Measurements from ENCODE around the gene HOXC6. TPM values are rescaled to one million over a fixed set of nuclear protein-coding genes. Genes with fewer than 3 reads are reported as not detected.

The HOXC6 gene
- total and polyA plus RNA-seq, 2 of the 13 experiments (the other 11 are each of a cell fraction or from before 2014, with no cell fraction given), result not detected

GRCh38 chr12:53990311-53991076, 37.7 kb upstream of the HOXC6 start:
- FAIRE-seq, result no peak
- no peak for TF ChIP-seq ETV6 (CRISPR knock-in tag; conservative IDR thresholded peaks at IDR 0.05)
- no peak for TF ChIP-seq ZNF549 (CRISPR knock-in tag; IDR thresholded peaks at IDR 0.05)
- TF ChIP-seq IKZF1 (IDR thresholded peaks at IDR 0.05), result no peak
- no peak for TF ChIP-seq SRY (CRISPR knock-in tag; IDR thresholded peaks at IDR 0.05)
- TF ChIP-seq ZNF558 (CRISPR knock-in tag; IDR thresholded peaks at IDR 0.05; ENCODE audit: borderline replicate concordance), result no peak
- TF ChIP-seq MTA1 (CRISPR knock-in tag; IDR thresholded peaks at IDR 0.05; ENCODE audit: borderline replicate concordance), result no peak
- intact Hi-C loops (cut with micrococcal nuclease; ENCODE audit: unreplicated experiment) (no loop called here), in situ Hi-C loops (cut with HindIII; ENCODE audit: extremely low pct_ligation_motif_present, low pct_unique_long_range_greater_than_20kb) (loop anchor here (10.0 kb wide), 1 partner anchor 384 kb away; no protein-coding TSS in a partner anchor)
- ATAC-seq, result no peak
- Histone ChIP-seq H2AFZ (ENCODE audit: low read length) (no peak overlapping the region), H3K4me1 (ENCODE audit: insufficient read depth, low read length) (peaks cover 55% of the 10 kb centered on the region), H3K9ac (ENCODE audit: insufficient read depth, low read depth, low read length) (no peak overlapping the region), H3K4me2 (ENCODE audit: low read depth, low read length) (no peak overlapping the region), H3K36me3 (replicated peaks in 1 of 2; ENCODE audit: control insufficient read depth in 1 of 2, insufficient read depth in 2 of 2, low read length in 2 of 2) (no peaks in the 10 kb centered on the region), H3K9me3 (ENCODE audit: low read length) (no peaks in the 10 kb centered on the region), H3K79me2 (ENCODE audit: insufficient read depth, low read length) (no peaks in the 10 kb centered on the region), H3K27ac (ENCODE audit: extremely low read length, insufficient read depth, low read length) (no peak overlapping the region), H3K4me3 (replicated peaks in 1 of 3; ENCODE audit: insufficient read depth in 1 of 3, low read depth in 2 of 3, low read length in 3 of 3) (no peak overlapping the region), H4K20me1 (ENCODE audit: insufficient read depth, low read length) (no peaks in the 10 kb centered on the region), H3K27me3 (ENCODE audit: control insufficient read depth in 1 of 2, insufficient read depth in 2 of 2, low read length in 2 of 2) (peaks cover 10 to 39% of the 10 kb centered on the region in 2 experiments)
- no peak for DNase-seq (ENCODE audit: low spot score)
- WGBS (ENCODE audit: low lambda C conversion rate), result 61% methylated on average over 24 of the region's 27 CpGs
- ChIA-PET CTCF (ENCODE audit: low intra/inter-chr PET ratio, low total read pairs) (no interaction called here), POLR2A (no interaction called here)
- no TSS peak for BruUV-seq (replicated peaks)

- H3K79me2 ChIP-seq (ENCODE audit: insufficient read depth, low read length), result no peaks in the 10 kb centered on the region
- 17% methylated on average over 8 of the region's 8 CpGs for WGBS (ENCODE audit: low lambda C conversion rate)
- no peaks in the 10 kb centered on the region for H4K20me1 ChIP-seq (ENCODE audit: insufficient read depth, low read length)
- intact Hi-C loops (cut with micrococcal nuclease; ENCODE audit: unreplicated experiment), result no loop called here
- no peaks in the 10 kb centered on the region for H3K36me3 ChIP-seq (replicated peaks in 1 of 2; ENCODE audit: control insufficient read depth in 1 of 2, insufficient read depth in 2 of 2, low read length in 2 of 2)
- no peak overlapping the region for H3K4me2 ChIP-seq (ENCODE audit: low read depth, low read length)
- H3K9me3 ChIP-seq (ENCODE audit: low read length), result no peaks in the 10 kb centered on the region
- no peak overlapping the region for H3K4me3 ChIP-seq (replicated peaks in 1 of 3; ENCODE audit: insufficient read depth in 1 of 3, low read depth in 2 of 3, low read length in 3 of 3)
- H3K9ac ChIP-seq (ENCODE audit: insufficient read depth, low read depth, low read length), result no peak overlapping the region
- H3K27ac ChIP-seq (ENCODE audit: extremely low read length, insufficient read depth, low read length), result no peak overlapping the region
- peaks cover 10 to 39% of the 10 kb centered on the region in 2 experiments for H3K27me3 ChIP-seq (ENCODE audit: control insufficient read depth in 1 of 2, insufficient read depth in 2 of 2, low read length in 2 of 2)
- in situ Hi-C loops (cut with HindIII; ENCODE audit: extremely low pct_ligation_motif_present, low pct_unique_long_range_greater_than_20kb), result loop anchor here (10.0 kb wide), 1 partner anchor 384 kb away; no protein-coding TSS in a partner anchor
- CTCF ChIA-PET (ENCODE audit: low intra/inter-chr PET ratio, low total read pairs), result no interaction called here
- no peak for ATAC-seq
- H3K4me1 ChIP-seq (ENCODE audit: insufficient read depth, low read length), result peaks cover 57% of the 10 kb centered on the region
- DNase-seq (ENCODE audit: low spot score), result no peak
- no peak overlapping the region for H2AFZ ChIP-seq (ENCODE audit: low read length)
- no TSS peak for BruUV-seq (replicated peaks)
- FAIRE-seq, result no peak
- POLR2A ChIA-PET, result no interaction called here
- no peak for TF ChIP-seq ZNF33B (CRISPR knock-in tag; IDR thresholded peaks at IDR 0.05)
- no peak for TF ChIP-seq YY1 (IDR thresholded peaks at IDR 0.05; ENCODE audit: insufficient read depth, insufficient replicate concordance, low read depth, low read length)
- TF ChIP-seq ZFP36L1 (CRISPR knock-in tag; IDR thresholded peaks at IDR 0.05), result no peak
- no peak for TF ChIP-seq AFF4 (CRISPR knock-in tag; IDR thresholded peaks at IDR 0.05)
- no peak for TF ChIP-seq ZNF234 (CRISPR knock-in tag; conservative IDR thresholded peaks at IDR 0.05)
Measured at GRCh38 chr12:53991077-53991460, 37.2 kb upstream of the HOXC6 start.

All from HepG2 (cell line).